ENCODE data around the gene PRG3. TPM values are rescaled to one million over a fixed set of nuclear protein-coding genes. Genes with fewer than 3 reads are reported as not detected.

PRG3 gene
- polyA plus RNA-seq (ENCODE audit: low read depth in 6 of 6): not detected

GRCh38 chr11:57380975-57381374, at the start of gene PRG3:
TSS of gene PRG3 (minus strand) at chr11:57381150. CDS start at chr11:57380708, 442 bp downstream.
- H3K36me3 Mint-ChIP-seq: no peaks in the 10 kb centered on the region
- ATAC-seq (ENCODE audit: low read depth in 2 of 2) (no peak), DNase-seq (no peak)
- peaks cover 0 to 3% (median 0%) of the 10 kb centered on the region in 7 donors for H3K9me3 Mint-ChIP-seq
- H3K27ac Mint-ChIP-seq: peak within 1 kb of the TSS in 2 of 6 donors; percentile 41 to 57
- H3K4me3 Mint-ChIP-seq: no peak within 1 kb of the TSS
- H3K4me1 Mint-ChIP-seq: no peaks in the 10 kb centered on the region
- peaks cover 28 to 50% (median 28%) of the 10 kb centered on the region in 3 donors for H3K27me3 Mint-ChIP-seq

- Mint-ChIP-seq H3K27ac (no peak overlapping the region), H3K9me3 (no peaks in the 10 kb centered on the region)
Measured at GRCh38 chr11:57429946-57430345, 49.0 kb upstream of the PRG3 start.

GRCh38 chr11:57428643-57429042, 47.7 kb upstream of the PRG3 start:
- peaks cover 30 to 47% (median 38%) of the 10 kb centered on the region in 3 donors for H3K4me1 Mint-ChIP-seq
- H3K9me3 Mint-ChIP-seq: no peaks in the 10 kb centered on the region
- H3K27ac Mint-ChIP-seq: no peak overlapping the region
- DNase-seq (no peak), ATAC-seq (ENCODE audit: low read depth in 2 of 2) (no peak)
- H3K36me3 Mint-ChIP-seq: no peaks in the 10 kb centered on the region
- H3K27me3 Mint-ChIP-seq: no peaks in the 10 kb centered on the region
- H3K4me3 Mint-ChIP-seq: peak overlapping the region in 1 of 8 donors; percentile 81

More at GRCh38 chr11:57429946-57430345, 49.0 kb upstream of the PRG3 start:
- DNase-seq: no peak
- no peaks in the 10 kb centered on the region for H3K36me3 Mint-ChIP-seq
- peak overlapping the region in 1 of 8 donors; percentile 59 for H3K4me3 Mint-ChIP-seq
- H3K27me3 Mint-ChIP-seq: no peaks in the 10 kb centered on the region
- peaks cover 19 to 34% (median 25%) of the 10 kb centered on the region in 3 donors for H3K4me1 Mint-ChIP-seq
- no peak for ATAC-seq (ENCODE audit: low read depth in 2 of 2)

- Mint-ChIP-seq H3K9me3 (no peaks in the 10 kb centered on the region), H3K27me3 (no peaks in the 10 kb centered on the region), H3K27ac (peak overlapping the region in 4 of 6 donors; percentile 69 to 88 (median 72)), H3K4me1 (peaks cover 30 to 49% (median 39%) of the 10 kb centered on the region in 3 donors), H3K4me3 (peak overlapping the region; percentile 81 to 96 (median 90)), H3K36me3 (peaks cover 0 to 1% of the 10 kb centered on the region in 2 donors)
- no peak for ATAC-seq (ENCODE audit: low read depth in 2 of 2)
- no peak for DNase-seq
Measured at GRCh38 chr11:57427727-57428082, 46.8 kb upstream of the PRG3 start.

GRCh38 chr11:57426929-57427726, 46.2 kb upstream of the PRG3 start, which contains the start of gene SLC43A3:
TSS of gene SLC43A3 (minus strand) at chr11:57427121. CDS start at chr11:57426172, 949 bp downstream.
- Mint-ChIP-seq H3K36me3 (peaks cover 0 to 6% of the 10 kb centered on the region in 2 donors), H3K27me3 (no peaks in the 10 kb centered on the region), H3K4me3 (peak within 1 kb of the TSS; percentile 81 to 96 (median 90)), H3K9me3 (no peaks in the 10 kb centered on the region), H3K4me1 (peaks cover 30 to 47% (median 39%) of the 10 kb centered on the region in 3 donors), H3K27ac (peak within 1 kb of the TSS; percentile 69 to 92 (median 89))
- peak; percentile 78 to 83 for ATAC-seq (ENCODE audit: low read depth in 2 of 2)
- peak; percentile 65 for DNase-seq

- ATAC-seq (ENCODE audit: low read depth in 2 of 2) (no peak), DNase-seq (peak; percentile 5)
- Mint-ChIP-seq H3K9me3 (no peaks in the 10 kb centered on the region), H3K36me3 (peaks cover 0 to 6% of the 10 kb centered on the region in 2 donors), H3K4me1 (peaks cover 30 to 44% (median 39%) of the 10 kb centered on the region in 3 donors), H3K4me3 (peak overlapping the region; percentile 81 to 96 (median 90)), H3K27me3 (no peaks in the 10 kb centered on the region), H3K27ac (peak overlapping the region; percentile 8 to 90 (median 84))
Measured at GRCh38 chr11:57426439-57426928, 45.5 kb upstream of the PRG3 start.

GRCh38 chr11:57425565-57426438, 44.9 kb upstream of the PRG3 start:
- H3K4me1 Mint-ChIP-seq: peaks cover 30 to 44% (median 39%) of the 10 kb centered on the region in 3 donors
- H3K27ac Mint-ChIP-seq: peak overlapping the region in 5 of 6 donors; percentile 67 to 92 (median 88)
- ATAC-seq (ENCODE audit: low read depth in 2 of 2) (no peak), DNase-seq (no peak)
- no peaks in the 10 kb centered on the region for H3K9me3 Mint-ChIP-seq
- H3K27me3 Mint-ChIP-seq: no peaks in the 10 kb centered on the region
- H3K4me3 Mint-ChIP-seq: peak overlapping the region; percentile 81 to 96 (median 90)
- H3K36me3 Mint-ChIP-seq: peaks cover 0 to 6% of the 10 kb centered on the region in 2 donors

GRCh38 chr11:57424792-57425564, 44.0 kb upstream of the PRG3 start:
- no peaks in the 10 kb centered on the region for H3K27me3 Mint-ChIP-seq
- peaks cover 0 to 6% of the 10 kb centered on the region in 2 donors for H3K36me3 Mint-ChIP-seq
- H3K4me1 Mint-ChIP-seq: peaks cover 30 to 44% (median 39%) of the 10 kb centered on the region in 3 donors
- H3K9me3 Mint-ChIP-seq: no peaks in the 10 kb centered on the region
- peak; percentile 72 to 78 for ATAC-seq (ENCODE audit: low read depth in 2 of 2)
- peak; percentile 46 for DNase-seq
- peak overlapping the region; percentile 4 to 87 (median 64) for H3K27ac Mint-ChIP-seq
- H3K4me3 Mint-ChIP-seq: peak overlapping the region; percentile 50 to 91 (median 76)

- Mint-ChIP-seq H3K9me3 (no peaks in the 10 kb centered on the region), H3K27me3 (no peaks in the 10 kb centered on the region), H3K4me3 (peak overlapping the region in 7 of 8 donors; percentile 50 to 91 (median 76)), H3K36me3 (peaks cover 0 to 6% of the 10 kb centered on the region in 2 donors), H3K27ac (peak overlapping the region in 5 of 6 donors; percentile 19 to 87 (median 68)), H3K4me1 (peaks cover 30 to 44% (median 39%) of the 10 kb centered on the region in 3 donors)
- ATAC-seq (ENCODE audit: low read depth in 2 of 2): no peak
- no peak for DNase-seq
Measured at GRCh38 chr11:57424137-57424791, 43.3 kb upstream of the PRG3 start.

- ATAC-seq (ENCODE audit: low read depth in 2 of 2) (no peak), DNase-seq (no peak)
- peaks cover 0 to under 1% (median 0%) of the 10 kb centered on the region in 7 donors for H3K9me3 Mint-ChIP-seq
- peaks cover 1 to 7% of the 10 kb centered on the region in 2 donors for H3K36me3 Mint-ChIP-seq
- peaks cover 29 to 42% (median 38%) of the 10 kb centered on the region in 3 donors for H3K4me1 Mint-ChIP-seq
- no peak overlapping the region for H3K4me3 Mint-ChIP-seq
- peak overlapping the region in 2 of 6 donors; percentile 5 to 59 for H3K27ac Mint-ChIP-seq
- no peaks in the 10 kb centered on the region for H3K27me3 Mint-ChIP-seq
Measured at GRCh38 chr11:57422669-57423068, 41.7 kb upstream of the PRG3 start.

- Mint-ChIP-seq H3K27ac (no peak overlapping the region), H3K36me3 (peaks cover 9 to 10% of the 10 kb centered on the region in 2 donors), H3K4me3 (no peak overlapping the region), H3K27me3 (no peaks in the 10 kb centered on the region), H3K4me1 (peaks cover 21 to 33% (median 31%) of the 10 kb centered on the region in 3 donors), H3K9me3 (peaks cover 0 to 2% (median 0%) of the 10 kb centered on the region in 7 donors)
- no peak for ATAC-seq (ENCODE audit: low read depth in 2 of 2)
- no peak for DNase-seq
Measured at GRCh38 chr11:57421805-57422204, 40.9 kb upstream of the PRG3 start.

GRCh38 chr11:57421066-57421465, 40.1 kb upstream of the PRG3 start:
- peaks cover 16 to 26% (median 25%) of the 10 kb centered on the region in 3 donors for H3K4me1 Mint-ChIP-seq
- DNase-seq: no peak
- H3K27ac Mint-ChIP-seq: no peak overlapping the region
- H3K9me3 Mint-ChIP-seq: peaks cover 0 to 2% (median 0%) of the 10 kb centered on the region in 7 donors
- no peaks in the 10 kb centered on the region for H3K27me3 Mint-ChIP-seq
- ATAC-seq (ENCODE audit: low read depth in 2 of 2): no peak
- no peak overlapping the region for H3K4me3 Mint-ChIP-seq
- H3K36me3 Mint-ChIP-seq: peaks cover 9 to 15% of the 10 kb centered on the region in 2 donors

All from naive B cell (primary cell).